Measurements from ENCODE around the gene PLD5. TPM values are rescaled to one million over a fixed set of nuclear protein-coding genes. Genes with fewer than 3 reads are reported as not detected.
A peak's percentile ranks its signal among the peaks of the same experiment; 100 is the strongest.

The PLD5 gene
- total RNA-seq, 1 donor from 2014 or later = 0.96 TPM

GRCh38 chr1:242432491-242433095 is 91.9 kb downstream of the PLD5 start:
- Mint-ChIP-seq H3K4me1 (ENCODE audit: low read depth, unreplicated experiment) (peaks cover 9% of the 10 kb centered on the region), H3K36me3 (ENCODE audit: unreplicated experiment) (no peaks in the 10 kb centered on the region), H3K27ac (ENCODE audit: unreplicated experiment) (no peak overlapping the region), H3K4me3 (ENCODE audit: unreplicated experiment) (no peak overlapping the region), H3K9me3 (ENCODE audit: unreplicated experiment) (no peaks in the 10 kb centered on the region), H3K27me3 (ENCODE audit: unreplicated experiment) (no peaks in the 10 kb centered on the region)
- no peak for TF ChIP-seq CTCF (IDR thresholded peaks at IDR 0.05; ENCODE audit: partially characterized antibody, unreplicated experiment)
- no peak for DNase-seq

DNA sequence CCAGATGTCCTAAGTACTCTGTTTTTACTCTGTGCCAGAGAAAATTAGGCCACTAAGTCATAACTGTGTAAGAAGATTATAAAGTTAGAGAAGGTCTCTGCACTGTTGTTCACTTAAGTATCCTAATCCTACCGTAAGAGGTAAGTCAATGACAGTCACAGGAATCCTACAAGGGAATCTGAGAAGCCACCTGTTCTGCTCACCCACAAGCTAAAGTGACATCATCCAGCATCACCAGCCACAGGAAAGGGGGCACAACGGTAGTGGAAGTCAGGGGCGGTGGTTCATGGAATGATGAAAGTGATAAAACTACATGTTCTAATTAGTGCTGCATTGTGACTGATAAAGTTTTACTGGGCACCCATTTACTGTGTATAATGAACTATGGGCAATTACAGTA is 92.7 kb downstream of the PLD5 start:
- no peak overlapping the region for H3K27ac Mint-ChIP-seq (ENCODE audit: unreplicated experiment)
- H3K9me3 Mint-ChIP-seq (ENCODE audit: unreplicated experiment) = no peaks in the 10 kb centered on the region
- H3K4me3 Mint-ChIP-seq (ENCODE audit: unreplicated experiment) = no peak overlapping the region
- H3K36me3 Mint-ChIP-seq (ENCODE audit: unreplicated experiment) = no peaks in the 10 kb centered on the region
- peaks cover 11% of the 10 kb centered on the region for H3K4me1 Mint-ChIP-seq (ENCODE audit: low read depth, unreplicated experiment)
- no peak for TF ChIP-seq CTCF (IDR thresholded peaks at IDR 0.05; ENCODE audit: partially characterized antibody, unreplicated experiment)
- no peaks in the 10 kb centered on the region for H3K27me3 Mint-ChIP-seq (ENCODE audit: unreplicated experiment)
- no peak for DNase-seq

DNA sequence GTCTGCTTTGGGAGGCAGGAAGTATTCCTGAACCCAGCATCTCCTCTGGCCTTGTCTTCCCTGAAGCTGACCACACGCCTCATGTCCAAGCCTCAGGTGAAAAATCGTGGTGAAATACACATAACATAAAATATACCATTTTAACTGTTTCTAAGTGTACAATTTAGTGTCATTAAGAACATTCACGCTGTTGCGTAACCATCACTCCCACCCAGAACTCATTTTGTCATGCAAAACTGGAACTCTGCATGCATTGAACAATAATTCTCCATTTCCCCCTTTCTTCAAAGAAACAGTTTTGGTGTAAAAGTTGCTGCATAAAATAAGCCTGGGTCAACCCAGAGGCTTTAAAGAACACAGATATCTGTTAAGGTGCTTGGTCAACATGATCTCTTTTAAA is 93.5 kb downstream of the PLD5 start:
- no peak for TF ChIP-seq CTCF (IDR thresholded peaks at IDR 0.05; ENCODE audit: partially characterized antibody, unreplicated experiment)
- Mint-ChIP-seq H3K4me3 (ENCODE audit: unreplicated experiment) (no peak overlapping the region), H3K27me3 (ENCODE audit: unreplicated experiment) (no peaks in the 10 kb centered on the region), H3K9me3 (ENCODE audit: unreplicated experiment) (no peaks in the 10 kb centered on the region), H3K36me3 (ENCODE audit: unreplicated experiment) (no peaks in the 10 kb centered on the region), H3K4me1 (ENCODE audit: low read depth, unreplicated experiment) (peaks cover 11% of the 10 kb centered on the region), H3K27ac (ENCODE audit: unreplicated experiment) (no peak overlapping the region)
- DNase-seq = no peak

- Mint-ChIP-seq H3K9me3 (ENCODE audit: unreplicated experiment) (no peaks in the 10 kb centered on the region), H3K27ac (ENCODE audit: unreplicated experiment) (no peak overlapping the region), H3K4me1 (ENCODE audit: low read depth, unreplicated experiment) (peaks cover 11% of the 10 kb centered on the region), H3K36me3 (ENCODE audit: unreplicated experiment) (no peaks in the 10 kb centered on the region), H3K27me3 (ENCODE audit: unreplicated experiment) (no peaks in the 10 kb centered on the region), H3K4me3 (ENCODE audit: unreplicated experiment) (no peak overlapping the region)
- TF ChIP-seq CTCF (IDR thresholded peaks at IDR 0.05; ENCODE audit: partially characterized antibody, unreplicated experiment) = no peak
- no peak for DNase-seq
Observed at GRCh38 chr1:242428399-242429190, 95.9 kb downstream of the PLD5 start.

DNA sequence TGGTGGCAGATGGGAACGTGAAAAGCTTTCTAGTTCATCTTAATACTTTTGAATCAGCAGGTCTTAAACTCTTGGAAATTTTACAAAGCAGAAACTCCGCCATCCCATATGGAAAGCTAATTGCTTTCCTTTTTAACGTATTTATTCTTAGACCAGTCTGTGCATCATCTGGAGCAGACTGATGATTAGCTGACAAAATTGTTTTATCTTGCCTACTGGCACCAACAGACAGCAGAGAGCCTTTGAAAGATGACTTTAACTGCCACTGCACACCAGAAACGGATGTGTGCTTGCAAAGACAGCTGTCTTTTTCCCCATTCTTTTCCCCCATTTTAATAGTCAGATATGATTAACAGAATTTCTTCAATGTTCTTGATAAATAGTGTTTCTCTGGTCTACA is 97.0 kb downstream of the PLD5 start:
- Mint-ChIP-seq H3K4me1 (ENCODE audit: low read depth, unreplicated experiment) (peaks cover 11% of the 10 kb centered on the region), H3K36me3 (ENCODE audit: unreplicated experiment) (no peaks in the 10 kb centered on the region), H3K4me3 (ENCODE audit: unreplicated experiment) (no peak overlapping the region), H3K27ac (ENCODE audit: unreplicated experiment) (peak overlapping the region; percentile 56), H3K27me3 (ENCODE audit: unreplicated experiment) (no peaks in the 10 kb centered on the region), H3K9me3 (ENCODE audit: unreplicated experiment) (no peaks in the 10 kb centered on the region)
- DNase-seq = no peak
- TF ChIP-seq CTCF (IDR thresholded peaks at IDR 0.05; ENCODE audit: partially characterized antibody, unreplicated experiment) = no peak

Measured in glutamatergic neuron (in vitro differentiated cells).